K562 (cell line): Measurements from ENCODE around the gene ARHGAP25. TPM values are rescaled to one million over a fixed set of nuclear protein-coding genes. Genes with fewer than 3 reads are reported as not detected.

Experiments
- CBX5 ChIP-seq: IDR thresholded peaks from 2 replicates; pipeline ENCODE4 v1.6.1; 2014; ENCODE audit warnings: low read depth, borderline replicate concordance
- KDM2B ChIP-seq: fragments of 250-450 bp; sonication (Bioruptor Pico); IDR thresholded peaks from 2 replicates; pipeline ENCODE4 v1.8.0; 2021; ENCODE audit warnings: mild to moderate bottlenecking, moderate library complexity
- MAFF ChIP-seq: IDR thresholded peaks from 2 replicates; pipeline ENCODE4 v1.6.1; 2012; ENCODE audit warnings: low read length, improper control_type of control experiment
- PYGO2 ChIP-seq: fragments of 450-650 bp; IDR thresholded peaks from 2 replicates; pipeline ENCODE4 v1.6.1; 2016; ENCODE audit warnings: mild to moderate bottlenecking, missing genetic modification characterization, moderate library complexity, missing compliant biosample characterization
- RB1 ChIP-seq: fragments of 450-650 bp; IDR thresholded peaks from 2 replicates; pipeline ENCODE4 v1.6.1; 2017; ENCODE audit warnings: low read depth, mild to moderate bottlenecking
- SMAD4 ChIP-seq: fragments of 250-450 bp; sonication (Bioruptor Pico); conservative IDR thresholded peaks from 2 replicates; pipeline ENCODE4 v1.8.0; 2021; ENCODE audit warnings: inconsistent platforms, mild to moderate bottlenecking, moderate library complexity
- TARDBP ChIP-seq: fragments of 450-650 bp; IDR thresholded peaks from 2 replicates; pipeline ENCODE4 v1.6.1; 2016
- TRIM28 ChIP-seq: fragments of 450-650 bp; IDR thresholded peaks from 2 replicates; pipeline ENCODE4 v1.6.1; 2017
- ZNF143 ChIP-seq: sonication (generic); formaldehyde crosslinking; IDR thresholded peaks from 2 replicates; pipeline ENCODE4 v1.9.0; 2022; ENCODE audit warnings: mild to moderate bottlenecking, missing genetic modification reagents
- ZNF316 ChIP-seq: fragments of 450-650 bp; IDR thresholded peaks from 2 replicates; pipeline ENCODE4 v1.6.1; 2016
- ZNF699 ChIP-seq: fragments of 250-450 bp; sonication (Bioruptor Pico); IDR thresholded peaks from 2 replicates; pipeline ENCODE4 v1.8.0; 2021; ENCODE audit warnings: mild to moderate bottlenecking, moderate library complexity; ENCODE audit not compliant: insufficient replicate concordance
- ZNF76 ChIP-seq: fragments of 250-450 bp; sonication (Bioruptor Pico); IDR thresholded peaks from 2 replicates; pipeline ENCODE4 v1.4.0; 2020; ENCODE audit warnings: mild to moderate bottlenecking, moderate library complexity, borderline replicate concordance
- polyA plus RNA-seq, 8 experiments: library from polyadenylated mRNA; depleted of rRNA in 4 of 8; stranded (reverse) in 5 of 8; unstranded in 3 of 8; fragments of >200 nt; fragmentation: Nextera tagmentation in 2 of 8; fragmentation: Illumina TruSeq in 1 of 8; extraction: Ambion mirVana in 2 of 8; extraction: Trizol in 1 of 8; gene quantifications; 2 replicates each; pipeline versions ENCODE4 v1.2.1 to v1.2.3, GENCODE V29; 2011 to 2014; ENCODE audit warnings: inconsistent platforms in 1 of 8, missing spikeins in 1 of 8
- total RNA-seq, 7 experiments: library from RNA; depleted of rRNA in 6 of 7; stranded (reverse); fragments of >200 nt in 6 of 7; fragmentation: Illumina TruSeq in 2 of 7; extraction: Trizol in 2 of 7; gene quantifications; 2 replicates each; pipeline versions ENCODE4 v1.2.1 to v1.2.3, GENCODE V29; 2011 to 2021; ENCODE audit warnings: low replicate concordance in 1 of 7
- TF ChIP-seq, protein P1 (sequence below), 2 experiments: fragments of 450-650 bp; formaldehyde crosslinking in 1 of 2; IDR thresholded peaks; 2 replicates each; pipeline versions ENCODE4 v1.4.0 to v1.6.1; 2014 to 2020; ENCODE audit warnings: mild to moderate bottlenecking in 2 of 2, borderline replicate concordance in 1 of 2, low read depth in 1 of 2
- TF ChIP-seq, protein P2 (sequence below), 2 experiments: fragments of 150-350 bp in 1 of 2; IDR thresholded peaks; 2 replicates each; pipeline ENCODE4 v1.6.1; 2012 to 2016; ENCODE audit warnings: low read depth in 2 of 2, low read length in 2 of 2, mild to moderate bottlenecking in 1 of 2, moderate library complexity in 1 of 2
- TF ChIP-seq, protein P3 (sequence below): fragments of 450-650 bp; IDR thresholded peaks from 2 replicates; pipeline ENCODE4 v1.6.1; 2016; ENCODE audit warnings: mild to moderate bottlenecking

ARHGAP25 gene
- total and polyA plus RNA-seq, 9 of the 15 experiments (the other 6 are each of a cell fraction or from before 2014, with no cell fraction given), result 4.9 to 14.8 (median 10.7) TPM

DNA sequence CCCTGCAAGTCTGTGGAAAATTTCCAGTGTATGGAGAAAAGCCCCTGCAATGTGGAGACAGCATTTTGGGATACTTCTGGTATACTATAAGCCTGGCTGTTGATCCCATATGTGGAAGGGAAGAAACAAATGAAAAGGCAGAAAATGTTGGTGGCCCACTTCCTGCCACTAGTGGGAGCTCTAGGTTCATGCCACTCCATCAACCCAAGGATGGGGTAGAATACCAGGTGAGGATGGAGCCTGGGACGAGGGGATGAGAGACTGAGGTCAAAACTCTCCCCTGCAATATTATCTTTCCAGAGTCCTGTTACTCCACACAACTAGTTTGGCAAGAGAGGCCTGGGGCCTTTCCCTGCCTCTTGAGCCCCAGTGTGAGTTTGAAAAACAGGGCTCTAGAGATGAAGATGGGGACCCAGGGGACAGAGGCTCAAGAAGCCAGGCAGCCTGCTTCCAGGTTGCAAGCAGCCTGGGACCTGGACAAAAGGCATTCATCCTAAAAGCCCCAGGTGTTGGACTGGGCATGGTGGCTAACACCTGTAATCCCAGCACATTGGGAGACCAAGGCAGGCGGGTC is 104.7 kb downstream of the ARHGAP25 start (continued):
- TF ChIP-seq, protein P1, sequence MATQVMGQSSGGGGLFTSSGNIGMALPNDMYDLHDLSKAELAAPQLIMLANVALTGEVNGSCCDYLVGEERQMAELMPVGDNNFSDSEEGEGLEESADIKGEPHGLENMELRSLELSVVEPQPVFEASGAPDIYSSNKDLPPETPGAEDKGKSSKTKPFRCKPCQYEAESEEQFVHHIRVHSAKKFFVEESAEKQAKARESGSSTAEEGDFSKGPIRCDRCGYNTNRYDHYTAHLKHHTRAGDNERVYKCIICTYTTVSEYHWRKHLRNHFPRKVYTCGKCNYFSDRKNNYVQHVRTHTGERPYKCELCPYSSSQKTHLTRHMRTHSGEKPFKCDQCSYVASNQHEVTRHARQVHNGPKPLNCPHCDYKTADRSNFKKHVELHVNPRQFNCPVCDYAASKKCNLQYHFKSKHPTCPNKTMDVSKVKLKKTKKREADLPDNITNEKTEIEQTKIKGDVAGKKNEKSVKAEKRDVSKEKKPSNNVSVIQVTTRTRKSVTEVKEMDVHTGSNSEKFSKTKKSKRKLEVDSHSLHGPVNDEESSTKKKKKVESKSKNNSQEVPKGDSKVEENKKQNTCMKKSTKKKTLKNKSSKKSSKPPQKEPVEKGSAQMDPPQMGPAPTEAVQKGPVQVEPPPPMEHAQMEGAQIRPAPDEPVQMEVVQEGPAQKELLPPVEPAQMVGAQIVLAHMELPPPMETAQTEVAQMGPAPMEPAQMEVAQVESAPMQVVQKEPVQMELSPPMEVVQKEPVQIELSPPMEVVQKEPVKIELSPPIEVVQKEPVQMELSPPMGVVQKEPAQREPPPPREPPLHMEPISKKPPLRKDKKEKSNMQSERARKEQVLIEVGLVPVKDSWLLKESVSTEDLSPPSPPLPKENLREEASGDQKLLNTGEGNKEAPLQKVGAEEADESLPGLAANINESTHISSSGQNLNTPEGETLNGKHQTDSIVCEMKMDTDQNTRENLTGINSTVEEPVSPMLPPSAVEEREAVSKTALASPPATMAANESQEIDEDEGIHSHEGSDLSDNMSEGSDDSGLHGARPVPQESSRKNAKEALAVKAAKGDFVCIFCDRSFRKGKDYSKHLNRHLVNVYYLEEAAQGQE (IDR thresholded peaks at IDR 0.05; ENCODE audit: borderline replicate concordance), result peak; percentile 90
- TF ChIP-seq, protein P1 (CRISPR knock-in tag; IDR thresholded peaks at IDR 0.05; ENCODE audit: low read depth), result no peak
- no peak for TF ChIP-seq MAFF
- no peak for TF ChIP-seq ZNF143 (CRISPR knock-in tag)
- TF ChIP-seq ZNF316, result no peak
- TF ChIP-seq KDM2B (CRISPR knock-in tag), result no peak
- peak; percentile 99 for TF ChIP-seq CBX5
- TF ChIP-seq ZNF699, result no peak
- TF ChIP-seq RB1, result no peak
- TF ChIP-seq SMAD4 (CRISPR knock-in tag), result peak; percentile 49; the same call in 1 of the 2 replicates
- TF ChIP-seq ZNF76 (CRISPR knock-in tag), result no peak
- TF ChIP-seq TARDBP, result no peak
- TF ChIP-seq, protein P2, sequence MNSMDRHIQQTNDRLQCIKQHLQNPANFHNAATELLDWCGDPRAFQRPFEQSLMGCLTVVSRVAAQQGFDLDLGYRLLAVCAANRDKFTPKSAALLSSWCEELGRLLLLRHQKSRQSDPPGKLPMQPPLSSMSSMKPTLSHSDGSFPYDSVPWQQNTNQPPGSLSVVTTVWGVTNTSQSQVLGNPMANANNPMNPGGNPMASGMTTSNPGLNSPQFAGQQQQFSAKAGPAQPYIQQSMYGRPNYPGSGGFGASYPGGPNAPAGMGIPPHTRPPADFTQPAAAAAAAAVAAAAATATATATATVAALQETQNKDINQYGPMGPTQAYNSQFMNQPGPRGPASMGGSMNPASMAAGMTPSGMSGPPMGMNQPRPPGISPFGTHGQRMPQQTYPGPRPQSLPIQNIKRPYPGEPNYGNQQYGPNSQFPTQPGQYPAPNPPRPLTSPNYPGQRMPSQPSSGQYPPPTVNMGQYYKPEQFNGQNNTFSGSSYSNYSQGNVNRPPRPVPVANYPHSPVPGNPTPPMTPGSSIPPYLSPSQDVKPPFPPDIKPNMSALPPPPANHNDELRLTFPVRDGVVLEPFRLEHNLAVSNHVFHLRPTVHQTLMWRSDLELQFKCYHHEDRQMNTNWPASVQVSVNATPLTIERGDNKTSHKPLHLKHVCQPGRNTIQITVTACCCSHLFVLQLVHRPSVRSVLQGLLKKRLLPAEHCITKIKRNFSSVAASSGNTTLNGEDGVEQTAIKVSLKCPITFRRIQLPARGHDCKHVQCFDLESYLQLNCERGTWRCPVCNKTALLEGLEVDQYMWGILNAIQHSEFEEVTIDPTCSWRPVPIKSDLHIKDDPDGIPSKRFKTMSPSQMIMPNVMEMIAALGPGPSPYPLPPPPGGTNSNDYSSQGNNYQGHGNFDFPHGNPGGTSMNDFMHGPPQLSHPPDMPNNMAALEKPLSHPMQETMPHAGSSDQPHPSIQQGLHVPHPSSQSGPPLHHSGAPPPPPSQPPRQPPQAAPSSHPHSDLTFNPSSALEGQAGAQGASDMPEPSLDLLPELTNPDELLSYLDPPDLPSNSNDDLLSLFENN (IDR thresholded peaks at IDR 0.05; ENCODE audit: low read depth in 2 of 2, low read length in 2 of 2), result no peak
- TF ChIP-seq, protein P3, sequence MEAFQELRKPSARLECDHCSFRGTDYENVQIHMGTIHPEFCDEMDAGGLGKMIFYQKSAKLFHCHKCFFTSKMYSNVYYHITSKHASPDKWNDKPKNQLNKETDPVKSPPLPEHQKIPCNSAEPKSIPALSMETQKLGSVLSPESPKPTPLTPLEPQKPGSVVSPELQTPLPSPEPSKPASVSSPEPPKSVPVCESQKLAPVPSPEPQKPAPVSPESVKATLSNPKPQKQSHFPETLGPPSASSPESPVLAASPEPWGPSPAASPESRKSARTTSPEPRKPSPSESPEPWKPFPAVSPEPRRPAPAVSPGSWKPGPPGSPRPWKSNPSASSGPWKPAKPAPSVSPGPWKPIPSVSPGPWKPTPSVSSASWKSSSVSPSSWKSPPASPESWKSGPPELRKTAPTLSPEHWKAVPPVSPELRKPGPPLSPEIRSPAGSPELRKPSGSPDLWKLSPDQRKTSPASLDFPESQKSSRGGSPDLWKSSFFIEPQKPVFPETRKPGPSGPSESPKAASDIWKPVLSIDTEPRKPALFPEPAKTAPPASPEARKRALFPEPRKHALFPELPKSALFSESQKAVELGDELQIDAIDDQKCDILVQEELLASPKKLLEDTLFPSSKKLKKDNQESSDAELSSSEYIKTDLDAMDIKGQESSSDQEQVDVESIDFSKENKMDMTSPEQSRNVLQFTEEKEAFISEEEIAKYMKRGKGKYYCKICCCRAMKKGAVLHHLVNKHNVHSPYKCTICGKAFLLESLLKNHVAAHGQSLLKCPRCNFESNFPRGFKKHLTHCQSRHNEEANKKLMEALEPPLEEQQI, result peak; percentile 15; the same call in 1 of the 2 replicates
- peak; percentile 95 for TF ChIP-seq TRIM28
- TF ChIP-seq PYGO2, result no peak
